CD4-positive, alpha-beta T cell treated with Interleukin-12 subunit alpha and Interleukin-12 subunit beta, for 1 hour (primary cell): ENCODE data around the gene CACNB3.
"Not testable (repeated sequence)": the region's sequence is repeated elsewhere in the genome, so short reads cannot be mapped to it uniquely, and the experiment has no call there.

Source experiments
- DNase-seq: peaks from one replicate; pipeline ENCODE4 v3.0.0-alpha.2; 2020

The CACNB3 gene

GRCh38 chr12:48857278-48857994 lies 39.1 kb downstream of the CACNB3 start:
- DNase-seq = no peak

GRCh38 chr12:48858043-48858442 lies 39.7 kb downstream of the CACNB3 start:
- no peak for DNase-seq

GRCh38 chr12:48859607-48860006 lies 41.3 kb downstream of the CACNB3 start:
- no peak for DNase-seq

GRCh38 chr12:48860236-48860635 lies 41.9 kb downstream of the CACNB3 start:
- DNase-seq = not testable (repeated sequence)

GRCh38 chr12:48861111-48861510 lies 42.8 kb downstream of the CACNB3 start:
- no peak for DNase-seq

- no peak for DNase-seq
Measured at GRCh38 chr12:48862760-48863159, 44.5 kb downstream of the CACNB3 start.

GRCh38 chr12:48863291-48863690 lies 45.0 kb downstream of the CACNB3 start:
- no peak for DNase-seq

- DNase-seq = peak; percentile 92
Measured at GRCh38 chr12:48865281-48866051, 47.2 kb downstream of the CACNB3 start, which contains the start of gene RND1. RND1 (minus strand) TSS chr12:48865870; CDS start chr12:48865767, 103 bp downstream.

GRCh38 chr12:48866052-48866711 lies 47.9 kb downstream of the CACNB3 start:
- DNase-seq = no peak

- DNase-seq = no peak
Measured at GRCh38 chr12:48868451-48868850, 50.2 kb downstream of the CACNB3 start.

- no peak for DNase-seq
Measured at GRCh38 chr12:48869191-48869590, 50.9 kb downstream of the CACNB3 start.

GRCh38 chr12:48873096-48873495 lies 54.8 kb downstream of the CACNB3 start:
- DNase-seq = no peak

GRCh38 chr12:48873534-48873933 lies 55.2 kb downstream of the CACNB3 start:
- DNase-seq = not testable (repeated sequence)

GRCh38 chr12:48875944-48876515 lies 57.7 kb downstream of the CACNB3 start:
- DNase-seq = no peak
